NCI-H2107 treated with DMSO at 0.1 percent for 48 hours (cell line): Measurements from ENCODE around the gene OGFRL1.

ENCODE experiments used
- DNase-seq: peaks from one replicate; lab custom pipeline; 2025; ENCODE audit not compliant: unreplicated experiment; lab: John Stamatoyannopoulos, UW

OGFRL1 gene

DNA sequence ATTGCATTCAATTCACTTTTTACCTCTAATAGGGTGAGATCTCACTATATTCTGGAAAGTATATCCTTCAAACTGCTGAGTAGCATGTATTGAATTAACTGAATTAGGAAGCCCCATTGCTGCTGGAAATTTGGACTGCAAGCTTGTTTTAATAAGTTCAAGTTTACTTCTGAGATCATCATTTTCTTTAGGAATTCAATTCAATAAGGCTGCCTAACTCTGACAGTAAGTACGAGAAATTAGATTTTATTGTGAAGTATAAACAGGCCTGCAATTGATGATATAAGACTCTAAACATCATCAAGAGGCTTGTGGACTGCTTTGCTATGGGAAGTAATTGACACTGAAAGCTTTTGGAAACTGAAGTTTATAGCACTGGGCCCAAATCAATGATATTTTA is 44.4 kb downstream of the OGFRL1 start:
- no peak for DNase-seq

DNA sequence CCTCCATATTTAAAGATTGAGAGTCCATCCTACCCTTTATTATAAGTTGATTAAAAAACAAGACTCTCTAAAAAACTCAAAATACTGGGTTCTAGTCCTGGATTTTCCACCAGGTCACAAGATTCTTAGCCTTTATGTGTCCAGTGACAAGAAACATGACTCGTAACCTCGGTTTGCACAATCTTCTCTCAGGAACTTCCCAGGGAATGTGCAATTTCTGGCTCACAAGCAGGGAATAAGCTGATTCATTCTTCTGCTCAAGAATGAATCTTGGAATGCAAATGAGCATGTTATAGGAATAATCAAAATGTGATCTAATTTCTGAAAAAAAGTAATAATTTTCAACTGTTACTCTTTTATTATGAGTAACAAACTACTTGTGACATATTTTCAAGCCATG is 45.1 kb downstream of the OGFRL1 start:
- DNase-seq = no peak

GRCh38 chr6:71334768-71335167 is 46.2 kb downstream of the OGFRL1 start:
- DNase-seq = no peak

DNA sequence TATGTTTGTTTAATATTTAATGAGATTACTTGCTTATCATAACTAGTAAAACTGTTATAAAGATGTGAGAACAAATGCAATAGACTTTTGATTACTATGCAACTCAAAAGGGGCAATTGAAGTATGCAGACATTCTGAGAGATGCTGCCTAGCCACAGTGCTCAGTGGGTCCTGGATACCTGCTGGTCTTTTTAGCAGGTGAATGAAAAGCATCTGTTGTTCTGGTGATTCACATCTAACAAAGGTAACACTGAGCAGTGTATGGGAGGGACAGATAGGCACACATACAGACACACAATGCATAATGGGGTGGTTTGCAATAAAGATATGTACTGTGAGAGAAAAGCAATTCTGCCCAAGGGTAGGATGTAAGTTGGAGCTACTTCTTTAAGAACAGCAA is 46.9 kb downstream of the OGFRL1 start:
- DNase-seq = no peak

GRCh38 chr6:71336901-71337300 is 48.3 kb downstream of the OGFRL1 start:
- DNase-seq = no peak

- no peak for DNase-seq
Observed at GRCh38 chr6:71338540-71339316, 50.1 kb downstream of the OGFRL1 start.

DNA sequence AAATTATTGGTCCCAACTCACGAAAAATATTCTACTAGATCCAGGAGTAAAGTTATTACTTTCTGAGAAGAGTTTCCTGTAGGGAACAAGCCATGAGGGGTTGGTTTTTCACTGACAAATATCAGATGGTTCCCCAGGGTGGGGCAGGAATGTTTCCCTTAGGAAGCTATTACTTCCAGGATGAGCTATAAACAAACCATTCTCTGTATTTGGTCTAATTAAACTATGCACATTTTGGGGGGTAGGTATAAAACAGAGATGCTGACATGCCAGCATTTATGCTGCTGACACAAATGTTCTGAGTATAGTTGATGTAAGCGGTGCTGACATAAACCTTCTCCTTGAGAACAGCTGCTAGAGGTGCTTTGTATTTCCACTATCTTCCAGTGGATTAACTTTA is 54.2 kb downstream of the OGFRL1 start:
- DNase-seq = no peak

DNA sequence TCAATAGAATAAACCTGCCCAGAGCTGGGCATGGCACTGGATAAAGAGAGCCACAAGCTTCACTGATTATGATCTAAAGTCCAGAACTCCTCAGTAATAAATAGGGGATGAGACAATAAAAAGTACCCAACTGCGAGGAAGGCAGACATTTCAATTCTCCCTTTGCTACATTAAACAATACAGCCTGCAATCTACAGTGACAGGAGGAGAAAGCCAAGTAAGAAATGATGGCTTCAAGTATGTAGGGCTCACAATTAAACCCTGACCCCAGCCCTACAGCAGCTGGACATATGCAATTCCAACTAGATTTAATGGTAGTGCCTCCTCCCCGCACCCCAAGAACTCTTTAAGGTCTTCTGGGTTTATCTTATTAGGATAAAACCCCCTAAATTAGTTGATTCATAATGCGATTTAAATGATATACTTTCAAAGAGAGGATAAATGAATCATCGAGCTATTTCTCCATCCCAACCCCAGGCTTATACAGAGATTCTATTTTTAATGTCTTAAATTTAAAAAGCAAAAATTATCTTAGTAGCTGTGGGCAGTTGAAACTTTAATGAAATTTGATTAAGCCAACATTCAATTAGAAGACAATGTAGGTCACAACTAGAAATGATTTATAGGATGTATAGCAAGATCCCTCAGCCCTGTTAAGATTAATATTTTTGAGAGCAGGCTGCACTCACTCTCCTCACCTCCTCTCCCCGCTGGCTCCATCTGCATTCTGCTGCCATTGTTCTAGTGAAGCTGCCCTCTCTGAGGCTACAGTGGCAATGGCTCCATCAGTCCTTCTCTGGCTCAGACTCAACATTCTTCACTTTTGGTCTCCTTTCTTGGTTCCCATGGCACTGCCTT is 57.1 kb downstream of the OGFRL1 start:
- no peak for DNase-seq

GRCh38 chr6:71346334-71346694 is 57.7 kb downstream of the OGFRL1 start:
- no peak for DNase-seq

- DNase-seq = no peak
Observed at GRCh38 chr6:71347119-71347518, 58.5 kb downstream of the OGFRL1 start.

DNA sequence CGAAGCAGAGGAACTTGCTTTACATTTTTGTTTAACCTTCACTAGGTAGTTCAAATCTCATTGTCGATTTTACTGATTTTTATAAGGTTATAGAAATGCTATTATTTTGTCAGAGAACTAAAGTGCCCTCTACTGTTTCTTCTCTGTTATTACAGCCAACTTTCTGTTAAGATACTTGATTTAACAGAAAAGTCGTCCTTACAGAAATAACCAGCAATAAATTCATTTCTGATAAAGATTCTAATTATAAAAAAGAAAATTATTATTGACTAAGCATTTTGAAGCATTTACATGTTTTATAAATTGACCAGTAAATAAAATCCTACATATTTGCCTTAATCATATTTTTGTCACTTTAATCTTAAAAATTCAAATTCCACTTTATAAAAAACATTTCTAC is 60.8 kb downstream of the OGFRL1 start:
- peak; percentile 10 for DNase-seq

DNA sequence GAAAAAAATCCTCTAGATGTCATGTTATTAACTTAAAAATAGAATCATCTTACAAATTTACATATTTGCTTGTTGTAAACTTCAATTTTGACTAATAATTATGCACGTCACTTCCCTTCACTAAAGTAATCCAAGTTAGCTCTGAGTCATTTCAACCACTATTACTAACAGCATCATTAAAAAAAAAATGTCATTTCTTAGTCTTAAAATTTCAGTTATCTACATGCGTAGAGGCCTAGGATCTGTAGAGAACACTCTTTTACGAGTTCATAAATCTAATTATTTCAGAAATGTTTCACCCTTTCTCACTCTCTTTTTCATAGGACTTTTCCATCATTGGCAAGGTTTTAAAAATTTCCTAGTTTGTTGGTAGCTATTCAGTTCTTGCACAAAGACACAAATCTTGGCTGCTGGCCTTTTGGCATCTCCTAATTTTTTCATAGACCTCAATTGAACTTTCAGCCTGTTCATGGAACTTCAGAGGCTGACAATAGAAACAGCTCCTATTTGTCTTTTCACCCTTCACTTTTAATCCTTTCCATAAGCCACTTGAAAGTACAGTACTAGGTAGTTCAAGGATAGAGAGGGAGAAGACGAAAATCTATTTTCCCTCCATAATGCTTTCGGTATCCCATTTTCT is 61.5 kb downstream of the OGFRL1 start:
- no peak for DNase-seq

DNA sequence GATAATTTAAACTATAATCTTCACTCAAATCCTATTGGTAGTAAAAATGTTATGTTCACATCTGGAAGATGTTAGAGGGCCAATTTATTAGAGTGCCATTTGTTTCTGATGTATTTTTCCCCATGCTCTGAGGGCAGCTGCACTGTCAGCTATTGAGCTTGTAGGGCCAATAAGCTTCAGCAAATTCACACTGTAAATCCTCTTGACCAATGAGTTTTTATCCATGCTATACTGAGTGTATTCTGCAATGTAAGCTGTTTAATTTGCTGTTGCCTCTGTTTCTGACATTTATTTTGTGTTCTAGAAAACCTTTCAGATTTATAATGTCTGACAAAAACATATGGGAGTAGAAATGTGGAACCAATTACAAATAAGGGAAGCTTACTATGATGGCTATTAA is 62.6 kb downstream of the OGFRL1 start:
- DNase-seq = no peak
